HG02885 (cell line): ENCODE data around the gene SPSB2.

Source experiments
- ATAC-seq: cut with Tn5 transposase; IDR thresholded peaks from one replicate; pipeline ENCODE4 v1.9.1; 2021; ENCODE audit warnings: mild to moderate bottlenecking; ENCODE audit not compliant: unreplicated experiment, poor library complexity

SPSB2 gene

GRCh38 chr12:6837370-6838060 lies 35.6 kb downstream of the SPSB2 start:
- no peak for ATAC-seq

DNA sequence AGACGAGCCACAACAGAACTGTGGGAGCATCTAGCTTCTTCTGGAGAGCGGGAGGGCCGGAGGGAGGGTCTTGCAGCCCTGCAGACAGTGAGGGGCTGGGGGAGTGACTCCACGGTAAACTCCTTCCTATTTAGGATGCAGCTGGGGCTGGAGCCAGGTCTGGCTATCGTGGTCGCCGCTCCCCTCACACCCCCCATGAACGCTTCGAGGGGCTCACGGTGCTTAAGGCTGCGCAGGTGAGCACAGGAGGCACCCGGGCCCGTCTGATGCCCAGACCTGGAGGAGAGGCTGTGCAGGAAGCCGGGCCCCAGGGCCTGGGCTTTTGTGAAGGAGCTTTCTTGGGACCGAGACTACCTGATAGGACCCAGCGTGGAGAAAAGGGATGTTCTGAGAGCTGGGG lies 36.3 kb downstream of the SPSB2 start:
- no peak for ATAC-seq

GRCh38 chr12:6834873-6835272 lies 38.2 kb downstream of the SPSB2 start:
- ATAC-seq: no peak

DNA sequence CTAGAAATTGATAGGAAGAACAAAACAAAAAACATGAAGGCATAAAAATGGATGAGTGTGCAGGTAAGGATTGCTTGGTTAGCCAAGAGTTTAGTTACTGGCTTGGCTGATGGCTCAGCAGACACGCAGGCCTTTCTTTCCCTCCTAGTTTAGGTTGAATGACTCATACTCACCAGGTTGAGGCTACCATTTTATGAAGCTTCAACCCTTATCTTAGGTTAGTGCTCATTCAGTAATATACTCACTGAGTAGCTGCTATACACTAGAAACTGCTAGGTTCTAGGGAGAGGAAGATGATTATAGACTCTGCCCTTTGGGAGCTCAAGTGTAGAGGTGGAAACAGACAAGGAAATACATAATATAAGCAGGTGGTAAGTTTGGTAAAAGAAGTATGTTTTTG lies 38.8 kb downstream of the SPSB2 start:
- no peak for ATAC-seq

- ATAC-seq: no peak
Observed at GRCh38 chr12:6833189-6833890, 39.8 kb downstream of the SPSB2 start.

- ATAC-seq: no peak
Observed at GRCh38 chr12:6832125-6832524, 41.0 kb downstream of the SPSB2 start.

GRCh38 chr12:6831450-6831995 lies 41.6 kb downstream of the SPSB2 start:
- no peak for ATAC-seq

DNA sequence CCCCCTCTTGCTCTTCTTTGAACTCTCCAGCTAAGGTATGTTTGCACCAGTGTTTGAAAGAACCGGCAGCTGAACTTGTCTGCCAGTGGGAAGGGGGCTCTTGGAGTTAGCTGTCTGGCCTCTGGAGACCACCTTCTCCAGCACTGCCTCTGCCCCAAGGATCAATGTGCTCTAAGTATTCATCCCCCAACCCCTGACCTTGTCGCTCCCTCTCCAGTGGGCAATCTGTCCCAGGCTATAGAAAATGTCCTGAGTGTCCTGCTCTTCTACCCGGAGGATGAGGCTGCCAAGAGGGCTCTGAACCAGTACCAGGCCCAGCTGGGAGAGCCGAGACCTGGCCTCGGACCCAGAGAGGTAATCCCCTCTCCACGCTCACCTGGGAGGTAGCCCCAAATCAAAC lies 42.1 kb downstream of the SPSB2 start:
- ATAC-seq: no peak

DNA sequence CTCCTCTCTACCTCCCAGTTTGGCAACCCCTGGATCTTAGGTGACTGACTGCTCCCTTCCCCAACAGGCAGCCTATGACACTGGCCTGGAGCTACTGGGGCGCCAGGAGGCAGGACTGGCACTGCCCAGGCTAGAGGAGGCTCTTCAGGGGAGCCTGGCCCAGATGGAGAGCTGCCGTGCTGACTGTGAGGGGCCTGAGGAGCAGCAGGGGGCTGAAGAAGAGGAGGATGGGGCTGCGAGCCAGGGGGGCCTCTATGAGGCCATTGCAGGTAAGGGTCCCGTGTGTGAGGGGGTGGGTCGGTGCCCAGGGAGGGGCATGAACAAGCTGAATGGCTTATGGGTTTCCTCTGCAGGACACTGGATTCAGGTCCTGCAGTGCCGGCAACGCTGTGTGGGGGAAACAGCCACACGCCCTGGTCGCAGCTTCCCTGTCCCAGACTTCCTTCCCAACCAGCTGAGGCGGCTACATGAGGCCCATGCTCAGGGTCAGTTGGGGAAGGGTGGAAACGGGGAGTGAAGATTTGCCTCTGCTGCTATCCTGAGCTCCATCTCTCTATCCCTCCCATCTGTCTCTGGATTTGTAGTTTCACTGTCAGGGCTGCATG lies 42.7 kb downstream of the SPSB2 start:
- ATAC-seq: no peak

DNA sequence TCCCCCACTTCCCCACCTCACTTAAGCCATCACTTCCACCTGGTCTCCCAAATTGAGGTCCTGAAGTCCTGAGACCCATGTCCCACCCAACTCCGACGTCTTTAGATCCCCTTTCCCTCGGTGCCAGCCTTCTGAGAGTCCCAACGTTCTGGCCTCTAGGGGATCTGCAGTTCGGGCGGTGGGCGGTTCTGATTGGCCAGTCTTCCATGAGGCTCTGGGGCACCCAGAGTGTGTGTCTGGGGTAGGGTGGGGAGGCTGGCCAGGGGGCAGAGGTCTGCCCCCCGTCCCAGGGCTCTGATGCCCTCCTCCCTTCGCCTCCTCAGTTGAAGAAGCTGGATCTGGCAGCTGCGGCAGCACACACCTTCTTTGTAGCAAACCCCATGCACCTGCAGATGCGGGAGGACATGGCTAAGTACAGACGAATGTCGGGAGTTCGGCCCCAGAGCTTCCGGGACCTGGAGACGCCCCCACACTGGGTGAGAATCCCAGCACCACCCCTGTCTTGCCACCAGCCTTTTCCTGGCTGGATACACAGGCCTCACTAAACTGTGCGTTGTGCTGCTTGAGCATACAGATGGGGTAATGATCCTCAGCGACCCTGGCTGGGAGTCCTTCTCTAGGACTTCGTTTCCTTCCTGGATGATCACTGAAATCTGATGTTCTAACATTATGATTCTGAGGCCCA lies 43.4 kb downstream of the SPSB2 start:
- no peak for ATAC-seq

- no peak for ATAC-seq
Observed at GRCh38 chr12:6828781-6829535, 44.1 kb downstream of the SPSB2 start.

DNA sequence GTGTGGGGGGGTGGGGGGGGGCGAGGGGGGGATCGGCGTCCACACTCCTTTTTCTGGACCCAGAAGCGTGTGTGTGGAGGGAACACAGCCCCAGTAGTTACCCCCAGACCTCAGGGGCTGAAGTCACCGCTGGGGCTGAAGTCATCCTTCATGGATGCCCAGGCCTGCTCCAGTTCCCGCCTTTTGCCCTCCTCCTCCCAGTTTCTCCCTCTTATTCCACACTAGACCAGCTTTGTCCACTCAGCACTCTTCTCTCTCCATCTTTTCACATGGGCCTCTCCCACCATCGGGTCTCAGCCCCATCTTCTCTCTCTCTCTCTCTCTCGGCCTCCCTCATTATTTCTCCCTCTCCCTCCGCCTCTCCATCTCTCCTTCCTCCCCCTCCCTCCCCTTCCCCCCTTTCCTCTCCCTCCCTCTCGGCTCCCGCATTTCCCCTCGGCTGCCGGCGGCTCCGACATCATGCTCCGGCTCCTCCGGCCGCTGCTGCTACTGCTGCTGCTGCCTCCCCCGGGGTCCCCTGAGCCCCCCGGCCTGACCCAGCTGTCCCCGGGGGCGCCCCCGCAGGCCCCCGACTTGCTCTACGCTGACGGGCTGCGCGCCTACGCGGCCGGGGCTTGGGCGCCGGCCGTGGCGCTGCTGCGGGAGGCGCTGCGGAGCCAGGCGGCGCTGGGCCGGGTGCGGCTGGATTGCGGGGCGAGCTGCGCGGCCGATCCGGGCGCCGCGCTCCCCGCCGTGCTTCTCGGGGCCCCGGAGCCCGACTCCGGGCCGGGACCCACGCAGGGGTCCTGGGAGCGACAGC lies 44.9 kb downstream of the SPSB2 start, which contains the start of gene P3H3:
TSS of gene P3H3 (plus strand) at position 426 of the 799 bp plus-strand sequence. CDS start at position 460, 34 bp downstream.
- ATAC-seq: no peak

DNA sequence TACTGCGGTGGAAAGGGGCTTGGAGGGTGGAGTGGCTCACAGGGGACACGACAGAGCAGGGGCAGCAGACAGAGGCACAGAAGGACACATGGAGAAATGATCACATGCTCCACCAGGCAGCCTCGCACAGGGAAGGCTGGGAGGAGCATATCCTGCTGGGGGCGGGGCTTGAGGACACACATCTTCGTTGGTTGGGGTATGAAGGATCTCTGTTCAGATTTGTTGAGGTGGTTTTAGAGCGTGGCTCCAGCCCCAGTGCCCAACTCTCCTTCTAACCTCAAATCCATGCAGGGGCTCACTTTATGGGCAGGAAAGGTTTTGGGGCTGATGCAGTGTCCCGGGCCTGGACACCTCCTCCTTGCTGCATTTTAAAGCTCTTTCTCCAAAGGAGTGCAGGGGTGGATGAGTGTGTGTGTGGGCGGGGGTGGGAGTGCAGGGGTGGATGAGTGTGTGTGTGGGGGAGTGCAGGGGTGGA lies 45.6 kb downstream of the SPSB2 start:
- no peak for ATAC-seq

DNA sequence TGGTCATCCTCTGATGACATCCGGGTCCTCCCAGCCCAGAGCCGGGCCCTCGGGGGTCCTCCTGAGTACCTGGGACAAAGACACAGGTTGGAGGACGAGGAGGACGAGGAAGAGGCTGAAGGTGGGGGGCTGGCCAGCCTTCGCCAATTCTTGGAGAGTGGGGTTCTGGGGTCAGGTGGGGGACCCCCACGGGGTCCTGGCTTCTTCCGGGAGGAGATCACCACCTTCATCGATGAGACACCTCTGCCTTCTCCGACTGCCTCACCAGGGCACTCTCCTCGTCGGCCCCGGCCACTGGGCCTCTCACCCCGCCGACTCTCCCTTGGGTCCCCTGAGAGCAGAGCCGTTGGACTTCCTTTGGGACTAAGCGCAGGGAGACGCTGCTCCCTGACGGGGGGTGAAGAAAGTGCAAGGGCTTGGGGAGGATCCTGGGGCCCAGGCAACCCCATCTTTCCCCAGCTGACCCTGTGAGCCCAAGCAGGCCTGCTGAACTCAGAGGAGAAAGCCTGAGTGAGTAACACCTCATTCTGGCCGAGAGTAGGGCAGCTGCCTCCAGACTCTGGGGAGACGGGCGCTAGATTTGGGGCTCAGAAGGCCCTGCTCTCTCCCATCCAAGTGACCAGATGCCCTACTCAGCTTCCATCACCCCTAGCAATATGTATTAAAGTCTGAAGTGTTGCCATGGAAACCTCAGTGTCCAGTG lies 46.2 kb downstream of the SPSB2 start:
- ATAC-seq: no peak

- no peak for ATAC-seq
Observed at GRCh38 chr12:6826125-6826733, 46.9 kb downstream of the SPSB2 start.

DNA sequence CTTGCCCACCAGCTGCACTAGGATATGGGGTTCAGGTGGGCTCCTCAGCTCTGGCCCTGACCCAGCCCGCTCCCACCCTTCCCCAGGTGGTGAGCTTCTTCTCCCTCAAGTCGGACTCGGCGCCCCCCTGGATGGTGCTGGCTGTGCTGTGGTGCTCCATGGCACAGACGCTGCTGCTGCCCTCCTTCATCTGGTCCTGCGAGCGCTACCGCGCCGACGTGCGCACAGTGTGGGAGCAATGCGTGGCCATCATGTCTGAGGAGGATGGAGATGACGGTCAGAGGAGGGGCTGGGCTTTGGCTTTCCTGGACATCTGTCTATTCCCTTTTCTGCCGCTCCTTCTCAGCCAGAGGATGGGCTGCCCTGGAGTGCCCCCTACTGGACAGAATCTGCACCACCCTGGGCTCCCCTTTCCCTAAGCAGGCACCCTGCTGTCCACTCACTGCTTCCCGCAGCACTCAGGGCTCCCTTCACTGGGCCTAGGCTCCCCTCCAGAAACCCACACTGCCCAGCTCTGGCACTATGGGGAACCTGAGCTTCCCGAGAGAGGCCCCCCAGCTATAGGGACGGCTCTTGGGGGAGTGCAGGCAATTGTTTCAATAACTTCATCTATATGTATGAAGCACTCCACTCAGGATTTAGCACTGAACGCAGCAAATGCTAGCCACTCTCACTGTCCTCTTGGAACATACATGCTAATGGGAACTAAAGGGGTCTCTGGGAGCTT lies 47.5 kb downstream of the SPSB2 start:
- ATAC-seq: no peak

GRCh38 chr12:6824901-6825381 lies 48.2 kb downstream of the SPSB2 start:
- no peak for ATAC-seq
